NCI-H2227 (cell line): Measurements from ENCODE around the gene ZNF586.
"Not testable (repeated sequence)": the region's sequence is repeated elsewhere in the genome, so short reads cannot be mapped to it uniquely, and the experiment has no call there.

Experiments used
- DNase-seq: peaks from one replicate; lab custom pipeline; 2025; ENCODE audit not compliant: unreplicated experiment; lab: John Stamatoyannopoulos, UW

Gene ZNF586

DNA sequence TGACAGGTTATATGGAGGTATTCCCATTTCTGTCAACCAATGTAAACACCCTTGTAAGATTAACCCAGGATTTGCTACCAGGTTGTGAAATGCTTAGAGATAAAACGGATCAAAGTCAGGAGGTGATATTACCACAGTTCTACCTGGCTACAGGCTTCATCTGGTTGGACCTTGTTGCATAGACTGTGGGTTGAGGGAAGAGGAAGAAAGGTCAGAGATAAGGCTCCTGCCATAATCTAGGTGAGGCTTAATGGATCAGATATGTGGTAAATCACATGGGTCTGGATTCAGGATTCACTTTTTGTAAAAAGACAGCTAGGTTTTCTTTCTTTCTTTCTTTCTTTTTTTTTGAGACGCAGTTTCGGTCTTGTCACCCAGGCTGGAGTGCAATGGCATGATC is 52.0 kb downstream of the ZNF586 start:
- not testable (repeated sequence) for DNase-seq

GRCh38 chr19:57823155-57823554 is 53.7 kb downstream of the ZNF586 start:
- DNase-seq, result not testable (repeated sequence)

DNA sequence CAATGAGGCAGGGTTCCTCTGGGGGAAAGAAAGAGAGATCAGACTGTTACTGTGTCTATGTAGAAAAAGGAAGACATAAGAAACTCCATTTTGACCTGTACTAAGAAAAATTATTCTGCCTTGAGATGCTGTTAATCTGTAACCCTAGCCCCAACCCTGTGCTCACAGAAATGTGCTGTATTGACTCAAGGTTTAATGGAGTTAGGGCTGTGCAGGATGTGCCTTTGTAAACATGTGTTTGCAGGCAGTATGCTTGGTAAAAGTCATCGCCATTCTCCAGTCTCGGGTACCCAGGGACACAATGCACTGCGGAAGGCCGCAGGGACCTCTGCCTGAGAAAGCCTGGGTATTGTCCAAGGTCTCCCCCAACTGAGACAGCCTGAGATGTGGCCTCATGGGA is 54.1 kb downstream of the ZNF586 start:
- not testable (repeated sequence) for DNase-seq

DNA sequence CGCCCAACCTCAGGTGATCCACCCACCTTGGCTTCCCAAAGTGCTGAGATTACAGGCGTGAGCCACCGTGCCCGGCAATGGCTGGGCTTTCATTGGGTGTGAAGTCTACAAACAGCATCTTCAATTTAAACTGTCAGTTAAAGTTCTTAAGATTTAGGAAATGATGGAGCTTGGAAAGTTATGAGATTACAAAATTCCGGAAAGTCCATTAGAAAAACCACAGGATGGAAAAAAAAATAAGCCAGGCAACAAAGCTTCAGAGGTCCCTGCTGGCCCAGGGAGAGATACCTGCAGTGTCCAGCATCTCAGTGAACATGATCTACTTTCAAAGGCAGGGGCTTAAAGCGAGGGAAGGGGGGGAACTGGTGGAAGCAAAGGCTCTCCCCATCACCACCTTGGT is 56.0 kb downstream of the ZNF586 start:
- DNase-seq, result no peak

GRCh38 chr19:57829316-57829715 is 59.8 kb downstream of the ZNF586 start:
- no peak for DNase-seq

DNA sequence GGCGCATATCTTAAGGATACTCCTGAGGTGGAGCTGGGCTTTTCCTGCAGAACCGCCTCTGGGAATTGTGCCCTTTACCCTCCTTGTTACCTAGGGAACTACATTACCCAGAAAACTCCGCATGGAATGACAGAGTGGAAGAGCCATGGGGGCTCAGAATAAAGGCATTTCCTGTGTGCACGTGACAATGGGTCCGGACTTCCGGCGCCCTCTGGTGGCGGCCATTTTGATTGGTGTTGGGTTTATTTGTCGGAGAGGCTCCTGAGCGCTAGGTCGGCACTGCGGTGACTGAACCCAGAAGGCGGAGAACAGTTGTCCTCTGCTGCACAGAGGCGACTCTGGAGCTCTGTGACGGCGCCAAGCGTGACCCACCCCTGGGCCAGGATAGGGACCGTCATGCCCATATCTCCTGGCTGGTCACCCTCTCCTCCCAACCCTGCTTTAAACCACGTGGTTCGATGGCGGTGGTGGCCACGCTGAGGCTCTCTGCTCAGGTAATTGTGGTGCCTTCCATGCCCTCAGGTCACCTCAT is 60.7 kb downstream of the ZNF586 start, which contains the start of gene ZNF587B:
TSS of gene ZNF587B (plus strand) at position 229 of the 532 bp plus-strand sequence. CDS start at position 459, 230 bp downstream.
- DNase-seq, result no peak
